ENCODE results near the gene PRR4.

DNA sequence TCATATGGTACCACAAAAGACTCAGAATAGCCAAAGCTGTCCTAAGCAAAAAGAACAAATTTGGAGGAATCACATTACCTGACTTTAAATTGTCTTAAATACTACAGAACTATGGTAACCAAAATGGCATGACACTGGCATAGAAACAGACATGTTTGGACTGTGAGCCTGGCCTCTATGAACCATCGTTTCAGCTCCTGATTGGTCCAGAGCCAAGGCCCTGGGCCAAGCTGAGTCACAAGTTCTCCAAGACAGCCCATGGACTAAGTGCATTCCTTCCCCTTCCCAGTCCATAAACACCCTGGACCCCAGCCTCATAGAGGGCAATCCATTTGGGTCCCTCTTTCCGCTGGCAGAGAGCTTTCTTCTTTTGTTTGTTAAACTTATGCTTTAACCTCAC lies 12.1 kb upstream of the PRR4 start:
- TF ChIP-seq, protein P1, sequence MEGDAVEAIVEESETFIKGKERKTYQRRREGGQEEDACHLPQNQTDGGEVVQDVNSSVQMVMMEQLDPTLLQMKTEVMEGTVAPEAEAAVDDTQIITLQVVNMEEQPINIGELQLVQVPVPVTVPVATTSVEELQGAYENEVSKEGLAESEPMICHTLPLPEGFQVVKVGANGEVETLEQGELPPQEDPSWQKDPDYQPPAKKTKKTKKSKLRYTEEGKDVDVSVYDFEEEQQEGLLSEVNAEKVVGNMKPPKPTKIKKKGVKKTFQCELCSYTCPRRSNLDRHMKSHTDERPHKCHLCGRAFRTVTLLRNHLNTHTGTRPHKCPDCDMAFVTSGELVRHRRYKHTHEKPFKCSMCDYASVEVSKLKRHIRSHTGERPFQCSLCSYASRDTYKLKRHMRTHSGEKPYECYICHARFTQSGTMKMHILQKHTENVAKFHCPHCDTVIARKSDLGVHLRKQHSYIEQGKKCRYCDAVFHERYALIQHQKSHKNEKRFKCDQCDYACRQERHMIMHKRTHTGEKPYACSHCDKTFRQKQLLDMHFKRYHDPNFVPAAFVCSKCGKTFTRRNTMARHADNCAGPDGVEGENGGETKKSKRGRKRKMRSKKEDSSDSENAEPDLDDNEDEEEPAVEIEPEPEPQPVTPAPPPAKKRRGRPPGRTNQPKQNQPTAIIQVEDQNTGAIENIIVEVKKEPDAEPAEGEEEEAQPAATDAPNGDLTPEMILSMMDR (IDR thresholded peaks at IDR 0.05) = no peak
- no peak for TF ChIP-seq POLR2A (IDR thresholded peaks at IDR 0.05)
- TF ChIP-seq EP300 (IDR thresholded peaks at IDR 0.05) = no peak

Data from tibial nerve (tissue), 4 donors.